KBM-7 (cell line): ENCODE measurements around the gene PPP3CA.

Source experiments
- DNase-seq: peaks from one replicate; pipeline ENCODE4 v3.0.0-alpha.2; 2015
- in situ Hi-C: fragments of 300-500 bp; cut with MboI; formaldehyde crosslinking; loops from 2 replicates; pipeline ENCODE4 v1.14.3; 2020; ENCODE audit warnings: low sequenced_read_pairs, low pct_unique_long_range_greater_than_20kb, mixed read lengths

PPP3CA gene

DNA sequence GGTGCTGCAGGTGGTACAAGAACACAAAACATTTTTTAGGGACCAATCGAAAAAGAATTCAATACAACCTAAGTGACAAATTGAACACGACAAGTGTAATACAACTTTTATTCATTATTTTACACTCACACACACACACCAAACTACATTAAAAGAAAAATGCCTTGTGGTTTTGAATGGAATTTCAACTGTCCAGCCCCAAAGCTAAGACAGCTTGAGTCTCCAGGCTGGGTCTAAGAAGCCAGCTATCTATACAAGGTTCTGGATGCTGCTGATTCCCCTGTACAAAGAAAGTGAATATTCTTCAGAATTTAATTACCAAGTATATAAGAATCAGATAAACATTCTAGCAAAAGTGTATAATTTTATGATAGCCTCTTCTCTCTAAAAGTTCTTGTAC, 118.2 kb downstream of the PPP3CA start:
- in situ Hi-C loops, result no loop called here
- no peak for DNase-seq

DNA sequence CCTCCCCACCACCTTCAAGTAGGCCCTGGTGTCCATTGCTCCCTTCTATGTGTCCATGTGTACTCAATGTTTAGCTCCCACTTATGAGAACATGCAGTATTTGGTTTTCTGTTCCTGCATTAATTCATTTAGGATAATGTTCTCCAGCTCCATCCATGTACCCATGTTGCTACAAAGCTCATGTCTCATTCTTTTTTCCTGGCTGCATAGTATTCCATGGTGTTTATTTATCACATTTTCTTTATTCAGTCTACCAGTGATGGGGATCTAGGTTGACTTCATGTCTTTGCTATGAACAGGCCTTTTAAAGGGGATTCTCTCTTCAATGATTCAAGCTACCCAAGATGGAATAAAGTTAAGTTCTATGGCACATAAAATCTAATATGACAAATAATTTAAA, 119.6 kb downstream of the PPP3CA start:
- no peak for DNase-seq
- in situ Hi-C loops, result no loop called here

DNA sequence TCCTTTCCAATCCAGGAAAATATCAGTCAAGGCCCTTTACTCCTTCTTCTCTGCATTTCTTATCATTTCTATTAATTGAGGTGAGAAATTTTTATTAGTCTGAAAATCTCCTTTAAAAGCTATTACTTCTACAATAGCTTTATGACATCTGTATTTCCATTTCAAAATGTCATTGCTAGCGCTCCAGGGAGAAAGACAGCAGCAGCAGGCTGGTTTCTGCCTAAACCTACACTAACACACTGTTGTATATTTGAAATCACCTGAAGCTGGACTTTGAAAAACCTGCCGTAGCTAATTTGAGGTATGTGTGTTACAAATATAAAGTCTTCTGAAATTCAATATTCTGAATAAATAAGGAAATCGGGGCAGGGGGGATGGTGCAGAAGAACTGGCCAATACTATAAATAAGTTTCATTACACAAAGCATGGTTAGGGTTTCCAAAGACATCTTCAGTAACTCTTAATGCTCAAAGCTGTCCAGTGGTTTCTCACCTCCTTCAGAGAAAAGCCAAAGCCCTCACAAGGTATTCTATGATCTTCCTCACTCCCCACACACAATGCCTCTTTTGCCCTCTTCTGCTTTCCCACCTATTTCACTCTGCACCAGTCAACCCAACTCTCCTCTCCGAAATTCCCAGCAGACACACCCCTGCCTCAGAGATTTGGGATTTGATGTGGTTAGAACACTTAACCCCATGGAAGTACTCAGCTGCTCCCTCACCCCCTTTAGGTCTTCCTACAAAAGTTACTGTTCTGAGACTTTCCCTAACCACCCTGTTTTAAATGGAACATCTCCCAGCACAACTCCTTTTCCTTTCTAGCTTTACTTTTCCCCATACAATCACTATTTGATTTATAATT, 122.7 kb downstream of the PPP3CA start:
- DNase-seq, result no peak
- in situ Hi-C loops, result no loop called here

DNA sequence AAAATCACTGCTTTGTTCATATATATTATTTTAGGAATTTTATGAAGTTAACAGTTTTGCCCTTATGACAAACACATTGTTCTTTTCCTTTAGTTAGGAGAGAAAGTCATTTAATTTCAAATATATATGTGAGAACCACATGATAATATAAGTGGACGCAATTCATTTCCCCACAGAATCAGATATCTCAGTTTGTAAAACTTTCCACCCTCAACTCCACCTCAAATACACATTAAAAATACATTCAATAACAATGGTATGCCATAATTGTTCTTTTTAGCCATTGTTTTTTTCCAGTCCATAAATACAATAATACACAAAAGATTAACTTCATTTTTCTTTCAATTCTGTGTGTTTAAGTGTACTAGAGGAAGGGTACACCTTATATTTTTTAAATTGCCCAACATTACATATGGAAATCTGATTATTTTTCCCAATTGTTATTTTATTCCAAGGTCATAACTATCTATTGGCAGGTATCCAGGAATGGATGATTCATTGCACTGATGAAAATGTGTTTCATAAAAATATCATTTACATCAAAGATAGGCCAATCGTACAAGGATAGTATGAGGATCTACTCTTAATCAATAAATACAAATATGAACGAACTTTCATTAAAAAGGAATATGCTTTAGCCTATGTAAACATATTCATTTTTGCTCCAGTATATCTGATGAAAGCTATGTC, 125.0 kb downstream of the PPP3CA start:
- no peak for DNase-seq

DNA sequence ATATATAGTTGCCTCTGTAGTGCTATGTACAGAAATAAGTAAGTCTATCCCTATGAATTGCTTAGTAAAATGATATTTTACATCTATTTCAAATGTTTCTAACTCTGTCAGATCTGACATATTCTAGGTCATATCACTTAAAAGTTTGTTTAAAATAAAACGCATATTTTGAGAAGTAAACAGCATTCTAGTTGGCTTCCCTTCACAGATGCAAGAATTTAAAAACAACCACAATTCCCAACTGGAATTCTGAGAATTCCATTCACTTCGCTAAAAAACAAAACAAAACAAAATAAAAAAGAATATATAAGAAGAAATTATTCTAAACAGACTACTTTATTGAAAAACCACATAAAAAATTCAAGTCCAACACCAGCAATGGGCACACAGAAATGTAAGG, 126.0 kb downstream of the PPP3CA start:
- in situ Hi-C loops, result no loop called here
- no peak for DNase-seq

More for the DNA sequence above, 125.0 kb downstream of the PPP3CA start:
- in situ Hi-C loops, result no loop called here

DNA sequence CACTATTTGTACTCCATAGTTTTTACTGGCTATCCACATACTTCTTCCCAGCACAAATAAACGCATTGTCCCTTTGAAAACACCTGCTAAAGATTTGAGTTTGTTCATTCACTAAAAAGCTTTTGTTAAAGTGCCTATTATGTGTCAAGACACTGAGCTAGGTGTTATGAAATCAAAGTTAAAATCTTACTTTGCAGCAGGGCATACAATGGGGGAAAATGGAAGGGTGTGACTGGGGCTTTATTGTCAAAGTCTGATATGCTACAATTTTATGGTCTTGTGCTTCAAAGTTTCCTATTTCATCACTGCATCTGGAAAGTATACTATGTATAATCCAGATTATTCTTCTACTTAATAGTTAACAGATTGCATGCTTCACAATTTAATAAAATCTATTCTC, 128.4 kb downstream of the PPP3CA start:
- DNase-seq, result no peak
- in situ Hi-C loops, result no loop called here

DNA sequence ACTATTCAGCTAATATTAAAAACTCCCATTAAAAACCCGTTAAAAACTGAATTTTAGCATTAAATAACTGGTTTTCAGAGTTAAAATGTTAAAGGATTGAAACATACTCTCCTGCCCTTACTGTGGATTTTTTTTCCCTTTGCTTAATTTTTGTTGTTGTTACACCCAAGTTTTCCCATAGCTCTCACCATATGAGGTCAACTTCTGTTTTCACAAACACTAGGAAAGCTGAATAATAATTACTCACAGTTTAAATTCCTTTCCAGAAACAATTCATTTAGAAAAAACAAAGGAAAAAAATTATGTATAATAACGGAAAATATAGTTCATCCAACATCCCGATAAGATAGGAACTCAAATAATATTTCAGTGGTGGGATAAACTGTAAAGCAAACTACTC, 129.0 kb downstream of the PPP3CA start:
- no peak for DNase-seq
- in situ Hi-C loops, result no loop called here

DNA sequence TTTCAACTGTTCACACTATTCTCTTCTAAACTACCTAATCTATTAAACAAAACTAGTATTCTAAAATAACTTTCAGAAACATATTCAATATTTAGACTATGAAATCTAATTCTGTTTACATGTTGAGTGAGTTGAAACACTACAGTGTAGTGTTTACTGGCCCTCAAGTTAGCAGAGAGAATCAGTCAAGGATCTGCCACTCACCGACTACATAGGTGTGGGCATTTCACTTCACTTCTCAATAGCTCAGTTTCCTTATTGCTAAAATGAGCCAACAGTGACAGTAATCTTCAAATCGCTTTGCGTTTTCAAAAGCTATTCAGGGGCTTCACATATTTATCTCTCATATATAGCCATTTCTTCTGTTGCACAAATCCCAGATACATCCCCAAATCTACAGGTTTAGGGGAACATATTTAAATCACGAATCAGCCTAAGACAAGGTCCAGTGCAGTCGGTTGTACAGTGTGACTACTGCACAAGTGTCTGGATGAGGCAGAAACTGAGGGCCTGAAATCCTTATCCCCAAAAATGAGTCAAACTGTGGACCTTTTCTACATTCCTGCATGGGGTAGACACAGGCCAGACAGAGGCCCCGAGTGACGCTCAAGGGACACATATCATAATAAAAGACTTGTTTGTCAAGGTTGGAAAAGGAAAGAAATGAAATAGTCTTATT, 129.8 kb downstream of the PPP3CA start:
- in situ Hi-C loops, result no loop called here
- DNase-seq, result no peak

DNA sequence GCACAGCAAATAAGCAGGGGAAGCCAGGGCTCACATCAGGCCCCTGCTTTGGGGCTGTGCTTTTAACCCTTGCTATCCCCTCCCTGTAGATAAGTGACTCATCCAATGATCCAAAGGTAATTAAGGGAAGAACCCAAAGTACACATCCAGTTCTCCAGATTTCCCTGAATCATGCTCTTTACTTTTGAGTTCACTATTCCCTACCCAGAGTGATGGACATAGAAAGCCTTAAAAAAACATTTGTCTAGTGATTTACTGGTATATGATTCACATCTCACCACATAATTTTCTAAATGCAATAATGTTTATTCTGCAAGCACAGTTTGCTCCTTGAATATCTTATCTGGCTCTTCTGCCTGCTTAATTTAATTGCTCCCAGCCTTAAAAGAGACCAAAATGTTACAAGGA, 136.2 kb downstream of the PPP3CA start:
- no peak for DNase-seq
- in situ Hi-C loops, result no loop called here

DNA sequence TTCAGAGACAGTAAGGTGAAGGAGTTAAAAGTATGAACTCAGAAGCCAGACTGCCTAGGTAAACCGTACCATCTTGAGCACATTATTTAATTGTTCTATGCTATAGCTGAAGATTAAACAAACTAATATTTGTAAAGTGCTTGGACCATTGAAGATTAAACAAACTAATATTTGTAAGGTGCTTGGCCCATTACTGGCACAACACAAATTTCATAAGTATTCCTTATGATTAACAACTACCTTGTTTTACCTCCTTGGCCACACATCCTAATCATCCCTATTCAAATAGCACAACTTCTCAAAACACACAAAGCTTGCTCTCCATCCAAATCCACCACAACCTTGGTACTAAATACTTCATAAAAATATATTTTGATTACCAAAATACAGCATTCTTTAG, 137.0 kb downstream of the PPP3CA start:
- in situ Hi-C loops, result no loop called here
- DNase-seq, result no peak

DNA sequence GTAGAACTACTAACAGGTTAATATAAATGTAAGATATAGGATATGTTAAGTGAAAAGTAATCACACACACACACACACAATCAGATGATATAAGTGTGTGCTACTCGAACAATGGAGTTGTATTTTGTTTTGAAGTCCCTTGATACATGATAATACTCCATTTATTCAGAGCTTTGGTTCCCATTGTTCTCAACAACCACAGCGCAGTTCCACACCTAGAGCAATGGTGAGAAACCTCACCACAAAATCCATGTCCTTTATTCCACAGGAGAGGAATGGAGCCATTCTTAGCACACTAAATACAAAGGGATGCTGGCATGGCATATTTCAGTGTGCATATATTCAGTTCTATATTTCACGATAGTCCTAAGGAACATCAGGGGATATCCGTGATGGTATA, 139.2 kb downstream of the PPP3CA start:
- in situ Hi-C loops, result no loop called here
- DNase-seq, result no peak

DNA sequence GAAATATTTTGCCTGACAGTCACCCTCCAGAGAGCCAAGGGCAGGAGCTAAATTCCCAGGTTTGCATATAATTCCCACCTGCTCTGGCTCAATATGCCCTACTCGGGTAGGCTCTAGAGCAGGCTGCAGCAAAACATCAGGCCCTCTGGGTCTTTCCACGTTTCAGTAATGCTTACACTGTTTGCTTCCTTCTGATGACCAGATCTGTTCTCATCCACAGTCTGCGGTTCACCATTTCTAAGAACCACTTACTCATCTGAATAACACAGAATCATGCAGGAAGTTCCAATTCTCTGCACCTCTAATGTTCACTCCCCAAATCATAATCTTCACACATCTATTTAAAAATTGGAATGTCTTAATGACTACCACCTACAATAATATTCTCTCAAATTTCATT, 141.4 kb downstream of the PPP3CA start:
- peak; percentile 75 for DNase-seq
- in situ Hi-C loops, result no loop called here

DNA sequence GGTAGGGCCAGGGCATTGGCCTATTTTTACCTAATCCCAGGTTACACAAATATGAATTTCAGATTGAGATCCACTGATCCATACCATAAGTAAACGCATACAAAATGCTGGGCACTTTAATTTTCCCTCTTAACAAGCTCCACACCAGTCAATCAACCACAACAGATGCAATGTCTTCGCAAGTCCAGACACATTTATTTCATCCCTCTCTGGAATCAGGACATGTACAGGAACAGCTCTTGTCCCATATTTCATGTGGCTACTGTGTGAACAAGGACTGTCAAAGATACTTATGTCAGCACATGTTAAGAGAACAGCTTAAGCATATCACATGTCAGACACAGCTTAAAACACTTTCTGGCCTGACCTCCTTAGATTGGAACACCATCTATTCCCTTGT, 145.9 kb downstream of the PPP3CA start:
- DNase-seq, result no peak
- in situ Hi-C loops, result no loop called here

DNA sequence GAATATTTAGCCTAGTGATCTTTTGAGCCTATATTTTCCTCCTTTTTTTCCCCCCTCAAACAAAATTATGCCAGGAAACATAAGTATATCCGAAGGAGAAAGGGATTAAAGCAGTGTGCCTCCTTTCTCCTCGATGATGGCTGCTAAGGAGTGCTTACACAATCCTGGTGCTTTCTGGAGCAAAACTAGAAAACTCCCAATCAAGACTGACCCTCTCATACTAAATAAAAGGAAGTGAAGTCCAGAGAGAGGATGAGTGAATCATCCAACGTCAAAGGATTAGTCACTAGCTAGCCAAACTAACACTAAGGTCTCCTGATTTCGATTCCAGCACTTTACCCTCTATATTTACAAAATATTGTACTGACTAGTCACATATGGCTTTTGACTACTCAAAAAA, 146.8 kb downstream of the PPP3CA start:
- peak; percentile 35 for DNase-seq

DNA sequence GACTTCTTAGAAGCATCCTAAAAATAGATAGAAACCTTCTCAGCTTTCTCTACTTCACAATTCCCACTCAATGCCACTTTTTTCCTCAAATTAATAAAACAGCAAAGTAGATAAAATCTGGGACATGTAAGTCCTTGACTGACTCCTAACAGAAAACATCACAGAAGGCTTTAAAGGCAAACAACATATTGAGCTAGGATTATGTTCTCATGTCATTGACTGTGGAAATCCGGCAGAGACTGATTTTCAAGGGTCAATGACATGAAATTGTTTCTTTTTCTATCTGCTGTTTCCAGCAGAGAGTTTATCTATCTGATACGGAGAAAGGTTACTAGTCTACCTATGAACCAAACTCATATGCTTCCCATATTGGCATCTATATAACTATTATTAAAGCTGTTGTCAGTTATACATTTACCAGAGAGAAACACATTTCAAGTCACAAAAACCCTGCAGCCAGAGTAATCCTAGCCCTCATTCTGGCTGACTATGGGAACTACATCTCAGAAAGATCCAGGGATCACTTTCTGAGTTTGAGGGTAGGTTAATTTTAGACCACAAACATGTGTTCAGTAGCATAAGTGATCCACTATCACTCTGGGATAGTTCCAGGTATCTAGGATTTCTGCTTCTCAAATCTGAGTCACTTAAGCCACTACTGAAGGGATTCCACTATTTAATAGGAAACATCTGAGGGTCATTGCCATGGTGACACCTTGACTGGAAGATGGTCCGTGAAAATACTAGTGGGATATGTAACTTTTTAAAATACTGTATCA, 147.6 kb downstream of the PPP3CA start:
- in situ Hi-C loops, result no loop called here
- no peak for DNase-seq

More for the DNA sequence above, 146.8 kb downstream of the PPP3CA start:
- in situ Hi-C loops, result no loop called here

DNA sequence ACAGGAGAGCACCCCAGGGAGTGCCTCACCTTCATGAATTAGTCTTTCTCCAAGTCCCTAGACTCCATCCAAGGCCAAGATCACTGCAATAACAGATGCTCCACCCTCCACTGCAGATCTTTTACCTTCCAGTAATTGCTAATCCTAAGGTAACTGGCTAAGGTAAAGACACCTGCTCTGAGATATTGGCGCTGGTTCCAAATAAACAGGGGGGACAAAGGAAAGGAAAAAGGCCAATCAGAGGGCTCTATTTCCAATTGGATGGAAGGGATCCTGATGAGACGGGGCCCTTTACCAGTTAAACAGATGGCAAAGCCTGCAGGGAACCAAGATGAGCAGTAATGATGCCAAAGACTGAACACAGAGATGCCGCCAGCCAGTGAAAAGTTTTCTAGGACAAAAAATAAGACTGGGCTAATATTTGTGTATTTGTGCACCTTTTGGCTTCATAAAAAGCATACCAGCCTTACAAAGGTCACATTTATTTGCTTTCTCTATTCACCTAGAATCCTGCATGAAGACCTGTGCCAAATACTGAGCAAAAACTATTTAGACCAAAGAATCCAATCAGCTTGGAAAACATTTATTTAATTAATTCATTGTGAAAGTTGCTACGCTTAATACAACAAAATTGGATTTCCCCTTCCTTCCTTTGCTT, 148.5 kb downstream of the PPP3CA start:
- no peak for DNase-seq
- in situ Hi-C loops, result no loop called here

DNA sequence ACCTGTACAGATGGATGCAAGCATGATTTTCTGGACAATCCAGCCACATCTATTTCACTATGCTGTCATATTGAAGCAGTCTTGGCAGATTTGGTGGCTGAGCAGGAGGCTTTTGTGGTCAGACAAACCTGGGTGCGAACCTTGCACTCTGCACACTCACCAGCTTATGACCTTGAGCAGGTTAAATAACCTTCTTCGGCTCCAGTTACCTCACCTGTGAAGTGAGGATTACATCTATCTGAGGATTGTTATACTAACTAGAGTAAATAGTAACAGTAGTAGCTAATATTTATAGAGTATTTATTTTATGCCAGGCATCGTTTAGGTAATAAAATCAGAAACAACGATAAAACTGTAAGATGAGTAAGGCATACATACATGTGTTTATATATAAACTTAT, 150.0 kb downstream of the PPP3CA start:
- no peak for DNase-seq
- in situ Hi-C loops, result no loop called here

DNA sequence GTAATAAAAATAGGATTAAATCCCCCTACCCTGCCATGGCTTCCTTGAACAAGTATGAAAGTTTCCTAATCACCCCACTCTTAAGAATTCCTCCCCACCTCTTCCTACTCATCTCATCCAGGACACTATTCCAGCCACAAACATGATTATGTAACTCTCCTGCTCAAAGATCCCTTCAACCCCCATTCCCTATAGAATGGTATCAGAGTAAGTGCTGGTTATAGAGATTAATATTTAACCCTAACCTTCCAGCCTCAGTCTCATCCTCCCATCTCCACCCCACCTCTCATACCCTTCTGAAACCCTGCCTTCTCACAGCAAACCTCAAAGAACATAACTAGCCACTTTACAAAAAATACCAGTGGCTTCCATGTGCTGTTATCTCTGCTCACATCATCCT, 155.1 kb downstream of the PPP3CA start:
- no peak for DNase-seq
- in situ Hi-C loops, result no loop called here
